Gastroesophageal sphincter (tissue), 3 donors: Measurements from ENCODE around the gene NCR3LG1.

Experiments
- EP300 ChIP-seq: sonication (generic); formaldehyde crosslinking; IDR thresholded peaks from one replicate; pipeline ENCODE4 v1.6.1; 2017; ENCODE audit warnings: antibody characterized with exemption, mild to moderate bottlenecking
- TF ChIP-seq, protein P1 (sequence below), 4 experiments: fragments of 200-600 bp in 2 of 4; fragments of 450-650 bp in 2 of 4; sonication (generic) in 1 of 4; IDR thresholded peaks; one replicate each; pipeline ENCODE4 v1.5.1; 2017 to 2019; ENCODE audit warnings: antibody characterized with exemption in 4 of 4, mild to moderate bottlenecking in 2 of 4, moderate library complexity in 2 of 4

- TF ChIP-seq, protein P1, sequence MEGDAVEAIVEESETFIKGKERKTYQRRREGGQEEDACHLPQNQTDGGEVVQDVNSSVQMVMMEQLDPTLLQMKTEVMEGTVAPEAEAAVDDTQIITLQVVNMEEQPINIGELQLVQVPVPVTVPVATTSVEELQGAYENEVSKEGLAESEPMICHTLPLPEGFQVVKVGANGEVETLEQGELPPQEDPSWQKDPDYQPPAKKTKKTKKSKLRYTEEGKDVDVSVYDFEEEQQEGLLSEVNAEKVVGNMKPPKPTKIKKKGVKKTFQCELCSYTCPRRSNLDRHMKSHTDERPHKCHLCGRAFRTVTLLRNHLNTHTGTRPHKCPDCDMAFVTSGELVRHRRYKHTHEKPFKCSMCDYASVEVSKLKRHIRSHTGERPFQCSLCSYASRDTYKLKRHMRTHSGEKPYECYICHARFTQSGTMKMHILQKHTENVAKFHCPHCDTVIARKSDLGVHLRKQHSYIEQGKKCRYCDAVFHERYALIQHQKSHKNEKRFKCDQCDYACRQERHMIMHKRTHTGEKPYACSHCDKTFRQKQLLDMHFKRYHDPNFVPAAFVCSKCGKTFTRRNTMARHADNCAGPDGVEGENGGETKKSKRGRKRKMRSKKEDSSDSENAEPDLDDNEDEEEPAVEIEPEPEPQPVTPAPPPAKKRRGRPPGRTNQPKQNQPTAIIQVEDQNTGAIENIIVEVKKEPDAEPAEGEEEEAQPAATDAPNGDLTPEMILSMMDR (IDR thresholded peaks at IDR 0.05): no peak
- no peak for TF ChIP-seq EP300
Measured at GRCh38 chr11:17393472-17393871, 41.9 kb downstream of the NCR3LG1 start.
